Keratinocyte (primary cell): ENCODE measurements around the gene PTGDR. TPM values are rescaled to one million over a fixed set of nuclear protein-coding genes. Genes with fewer than 3 reads are reported as not detected.

Source experiments
- DNase-seq: peaks from one replicate; pipeline ENCODE4 v3.0.0-alpha.2; 2011; ENCODE audit warnings: low read depth, missing footprints, low spot score
- FAIRE-seq: peaks from 2 replicates; lab custom pipeline; 2011; peaks lifted over from hg19 to GRCh38; lab: Jason Lieb, UNC
- H2AFZ ChIP-seq: 2 replicates; pipeline ENCODE4 v1.6.0; 2012; ENCODE audit warnings: low read length, control low read depth, inconsistent platforms; ENCODE audit not compliant: control insufficient read depth
- H3K27ac ChIP-seq: 2 replicates; pipeline ENCODE4 v1.5.1; 2011; ENCODE audit warnings: low read length; ENCODE audit not compliant: control insufficient read depth, insufficient read depth
- H3K27me3 ChIP-seq: 3 replicates; pipeline ENCODE4 v1.6.0; 2011; ENCODE audit warnings: low read length; ENCODE audit not compliant: control insufficient read depth, insufficient read depth; ENCODE audit errors: extremely low read depth
- H3K36me3 ChIP-seq, 2 experiments: 2 replicates in 1 of 2; 3 replicates in 1 of 2; pipeline ENCODE4 v1.5.1; 2011; ENCODE audit warnings: low read length in 2 of 2, mild to moderate bottlenecking in 1 of 2; ENCODE audit not compliant: control insufficient read depth in 2 of 2, insufficient read depth in 2 of 2; ENCODE audit errors: extremely low read depth in 1 of 2
- H3K4me1 ChIP-seq: 3 replicates; pipeline ENCODE4 v1.5.1; 2011; ENCODE audit warnings: low read length; ENCODE audit not compliant: control insufficient read depth, insufficient read depth; ENCODE audit errors: extremely low read depth
- H3K4me2 ChIP-seq: 3 replicates; pipeline ENCODE4 v1.6.0; 2011; ENCODE audit warnings: low read depth, low read length; ENCODE audit not compliant: control insufficient read depth, insufficient read depth; ENCODE audit errors: extremely low read depth
- H3K4me3 ChIP-seq, 3 experiments: fragments of 200-600 bp in 1 of 3; sonication (generic) in 1 of 3; 2 replicates in 2 of 3; 3 replicates in 1 of 3; pipeline ENCODE4 v1.5.1; 2011 to 2016; ENCODE audit warnings: low read length in 3 of 3, mild to moderate bottlenecking in 3 of 3, control low read depth in 2 of 3, inconsistent platforms in 1 of 3, low read depth in 1 of 3, mixed read lengths in 1 of 3, mixed run types in 1 of 3, moderate library complexity in 1 of 3; ENCODE audit not compliant: control insufficient read depth in 2 of 3, insufficient read depth in 2 of 3; ENCODE audit errors: extremely low read depth in 1 of 3
- H3K79me2 ChIP-seq: 2 replicates; pipeline ENCODE4 v1.6.0; 2012; ENCODE audit warnings: low read length; ENCODE audit not compliant: control insufficient read depth, insufficient read depth
- H3K9ac ChIP-seq: 3 replicates; pipeline ENCODE4 v1.6.0; 2011; ENCODE audit warnings: low read length; ENCODE audit not compliant: control insufficient read depth, insufficient read depth; ENCODE audit errors: extremely low read depth
- H3K9me1 ChIP-seq: 3 replicates; pipeline ENCODE4 v1.6.0; 2011; ENCODE audit warnings: low read length; ENCODE audit not compliant: control insufficient read depth, insufficient read depth; ENCODE audit errors: extremely low read depth
- H3K9me3 ChIP-seq: 2 replicates; pipeline ENCODE4 v1.5.1; 2012; ENCODE audit warnings: low read depth, low read length; ENCODE audit not compliant: control insufficient read depth
- H4K20me1 ChIP-seq: 3 replicates; pipeline ENCODE4 v1.6.0; 2011; ENCODE audit warnings: low read length; ENCODE audit not compliant: control insufficient read depth, insufficient read depth; ENCODE audit errors: extremely low read depth
- CTCF ChIP-seq, 3 experiments: IDR thresholded peaks in 1 of 3; conservative IDR thresholded peaks in 1 of 3; optimal IDR thresholded peaks in 1 of 3; 2 replicates in 2 of 3; 3 replicates in 1 of 3; pipeline versions ENCODE3 to v1.5.1; 2011; ENCODE audit warnings: low read length in 3 of 3, mild to moderate bottlenecking in 3 of 3, moderate library complexity in 2 of 3, control low read depth in 1 of 3, inconsistent platforms in 1 of 3; ENCODE audit not compliant: insufficient read depth in 2 of 3; ENCODE audit errors: extremely low read depth in 1 of 3
- EZH2 ChIP-seq: IDR thresholded peaks from one replicate; pipeline ENCODE4 v1.6.1; 2012; ENCODE audit warnings: inconsistent platforms, mild to moderate bottlenecking, low read length, moderate library complexity
- dilution Hi-C: fragments of 300-500 bp; cut with MboI; formaldehyde crosslinking; loops from one replicate; pipeline ENCODE4 v1.7.0; 2020; ENCODE audit warnings: low sequenced_read_pairs; ENCODE audit not compliant: extremely low pct_ligation_motif_present
- polyA plus RNA-seq, 5 experiments: library from polyadenylated mRNA; depleted of rRNA in 3 of 5; stranded (reverse) in 3 of 5; stranded (forward) in 1 of 5; unstranded in 1 of 5; fragments of >200 nt; gene quantifications; 1 replicate in 1 of 5; 2 replicates in 3 of 5; 3 replicates in 1 of 5; pipeline versions ENCODE4 v1.2.1 to v1.2.3, GENCODE V29; 2011 to 2012; ENCODE audit warnings: missing spikeins in 2 of 5, low read depth in 1 of 5, low replicate concordance in 1 of 5

PTGDR gene
- polyA plus RNA-seq, 1 donor (not counting 4 experiments of a cell fraction or from before 2014, with no cell fraction given), result not detected

DNA sequence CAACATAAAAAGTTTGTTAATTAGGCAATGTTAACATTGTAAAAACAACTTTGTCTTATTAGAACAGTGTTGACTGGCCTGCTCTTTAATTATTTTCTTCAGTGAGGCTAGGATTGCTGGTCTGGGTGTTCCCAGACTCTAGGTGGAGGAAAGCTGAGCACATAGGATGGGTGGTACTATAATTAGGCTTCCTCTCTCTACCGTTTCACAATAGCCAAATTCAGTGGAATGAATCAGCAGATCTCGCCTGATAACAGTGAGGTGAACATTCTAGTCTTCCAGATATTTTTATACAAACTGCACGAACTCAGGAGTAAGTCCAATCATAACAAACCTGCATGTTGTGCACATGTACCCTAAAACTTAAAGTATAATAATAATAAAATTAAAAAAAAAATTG, 11.9 kb downstream of the PTGDR start:
- peaks cover 12% of the 10 kb centered on the region for H3K4me1 ChIP-seq
- no peak overlapping the region for H3K9ac ChIP-seq
- FAIRE-seq (peak; percentile 71), DNase-seq (peak; percentile 2)
- no peaks in the 10 kb centered on the region for H3K79me2 ChIP-seq
- TF ChIP-seq CTCF (optimal IDR thresholded peaks at IDR 0.05 in 1 of 3, IDR thresholded peaks at IDR 0.05 in 1 of 3, conservative IDR thresholded peaks at IDR 0.05 in 1 of 3; ENCODE audit: extremely low read depth in 1 of 3, insufficient read depth in 2 of 3, low read length in 3 of 3), result no peak
- no peak for TF ChIP-seq EZH2
- no peaks in the 10 kb centered on the region for H4K20me1 ChIP-seq
- H3K4me3 ChIP-seq, result no peak overlapping the region
- no peak overlapping the region for H3K27ac ChIP-seq
- H3K36me3 ChIP-seq, result no peaks in the 10 kb centered on the region
- dilution Hi-C loops, result no loop called here
- no peaks in the 10 kb centered on the region for H3K27me3 ChIP-seq
- H3K9me3 ChIP-seq, result no peaks in the 10 kb centered on the region
- H3K4me2 ChIP-seq, result peak overlapping the region; percentile 36
- H2AFZ ChIP-seq, result no peak overlapping the region
- H3K9me1 ChIP-seq, result no peaks in the 10 kb centered on the region

- Histone ChIP-seq H3K9me3 (no peaks in the 10 kb centered on the region), H3K27me3 (peaks cover 2% of the 10 kb centered on the region), H3K79me2 (no peaks in the 10 kb centered on the region), H3K4me1 (peaks cover 6% of the 10 kb centered on the region), H3K9ac (no peak overlapping the region), H3K27ac (no peak overlapping the region), H3K4me2 (no peak overlapping the region), H3K4me3 (no peak overlapping the region), H4K20me1 (no peaks in the 10 kb centered on the region), H2AFZ (no peak overlapping the region), H3K36me3 (no peaks in the 10 kb centered on the region), H3K9me1 (no peaks in the 10 kb centered on the region)
- DNase-seq (no peak), FAIRE-seq (peak; percentile 17)
- dilution Hi-C loops, result no loop called here
- TF ChIP-seq CTCF (optimal IDR thresholded peaks at IDR 0.05 in 1 of 3, IDR thresholded peaks at IDR 0.05 in 1 of 3, conservative IDR thresholded peaks at IDR 0.05 in 1 of 3; ENCODE audit: extremely low read depth in 1 of 3, insufficient read depth in 2 of 3, low read length in 3 of 3) (no peak), EZH2 (no peak)
Measured at GRCh38 chr14:52283099-52283498, 15.6 kb downstream of the PTGDR start.
